K562 (cell line): ENCODE data around the gene IRS1. TPM values are rescaled to one million over a fixed set of nuclear protein-coding genes. Genes with fewer than 3 reads are reported as not detected.

Experiments used
- ATAC-seq: fragments of 200-7000 bp; cut with Tn5 transposase; 3 replicates; pipeline ENCODE4 v1.9.1; 2020; ENCODE audit warnings: moderate library complexity
- BruUV-seq: library from RNA; stranded (reverse); fragments of 400-500 nt; replicated peaks from 2 replicates; lab custom pipeline; 2021; lab: Mats Ljungman, UMichigan
- CTCF ChIA-PET: fragments of 300-600 bp; formaldehyde crosslinking; extraction: SDS; loops from one replicate; lab custom pipeline; 2021; ENCODE audit warnings: low intra/inter-chr PET ratio; lab: Yijun Ruan, JAX
- POLR2A ChIA-PET: fragments of 300-600, 350-650 bp; sonication (Branson Sonifier 250); formaldehyde crosslinking; extraction: SDS; loops from one replicate; lab custom pipeline; 2021; ENCODE audit warnings: antibody characterized with exemption, inconsistent platforms; lab: Yijun Ruan, JAX
- DNase-seq, 4 experiments: peaks; one replicate each; pipeline versions ENCODE4 v3.0.0 to v3.0.0-alpha.2; 2011 to 2018; ENCODE audit warnings: low spot score in 3 of 4, mixed read lengths in 3 of 4; ENCODE audit errors: extremely low read depth in 1 of 4
- FAIRE-seq: peaks from 2 replicates; lab custom pipeline; 2011; peaks lifted over from hg19 to GRCh38; lab: Jason Lieb, UNC
- H2AFZ ChIP-seq: 2 replicates; pipeline ENCODE4 v1.6.0; 2011; ENCODE audit warnings: low read depth, low read length, control low read depth, inconsistent platforms
- H3K27ac ChIP-seq: fragments of 200-600 bp; 3 replicates; pipeline ENCODE4 v1.8.0; 2011; ENCODE audit warnings: low read depth, mild to moderate bottlenecking, control low read depth, inconsistent platforms, low read length, moderate library complexity, mixed read lengths; ENCODE audit errors: extremely low read depth
- H3K27me3 ChIP-seq, 2 experiments: fragments of 300-600 bp in 1 of 2; 2 replicates in 1 of 2; 3 replicates in 1 of 2; pipeline versions ENCODE4 v1.6.0 to v1.8.0; 2011; ENCODE audit warnings: inconsistent platforms in 2 of 2, low read length in 2 of 2, mild to moderate bottlenecking in 1 of 2, mixed read lengths in 1 of 2, moderate library complexity in 1 of 2; ENCODE audit not compliant: control insufficient read depth in 2 of 2, insufficient read depth in 2 of 2
- H3K36me3 ChIP-seq: fragments of 300-600 bp; 3 replicates; pipeline ENCODE4 v1.8.0; 2011; ENCODE audit warnings: mild to moderate bottlenecking, low read length, inconsistent platforms; ENCODE audit not compliant: control insufficient read depth, insufficient read depth
- H3K4me1 ChIP-seq, 2 experiments: fragments of 200-600 bp in 1 of 2; replicated peaks in 1 of 2; 2 replicates in 1 of 2; 3 replicates in 1 of 2; pipeline versions ENCODE4 v1.5.1 to v1.8.0; 2011; ENCODE audit warnings: inconsistent platforms in 2 of 2, low read length in 2 of 2, mild to moderate bottlenecking in 1 of 2, mixed read lengths in 1 of 2, moderate library complexity in 1 of 2; ENCODE audit not compliant: control insufficient read depth in 2 of 2, insufficient read depth in 2 of 2
- H3K4me2 ChIP-seq: 2 replicates; pipeline ENCODE4 v1.6.1; 2011; ENCODE audit warnings: low read length, control low read depth, inconsistent platforms, mixed read lengths; ENCODE audit not compliant: insufficient read depth
- H3K4me3 ChIP-seq: fragments of 200-600 bp; sonication (generic), shearing (Covaris generic); 2 replicates; pipeline ENCODE4 v1.5.1; 2016; ENCODE audit warnings: control low read depth, inconsistent platforms
- H3K79me2 ChIP-seq: fragments of 200-600 bp; 3 replicates; pipeline ENCODE4 v1.8.0; 2011; ENCODE audit warnings: low read length, inconsistent platforms; ENCODE audit not compliant: control insufficient read depth, insufficient read depth
- H3K9ac ChIP-seq, 2 experiments: 2 replicates each; pipeline versions ENCODE4 v1.6.0 to v1.6.1; 2011; ENCODE audit warnings: low read depth in 2 of 2, low read length in 2 of 2, control low read depth in 1 of 2, inconsistent platforms in 1 of 2, mild to moderate bottlenecking in 1 of 2, mixed read lengths in 1 of 2; ENCODE audit not compliant: insufficient read depth in 1 of 2
- H3K9me1 ChIP-seq: one replicate; pipeline ENCODE4 v1.6.0; 2011; ENCODE audit warnings: inconsistent platforms, mild to moderate bottlenecking, low read length, moderate library complexity; ENCODE audit not compliant: control insufficient read depth, insufficient read depth
- H3K9me3 ChIP-seq: replicated peaks from 2 replicates; pipeline ENCODE4 v1.5.1; 2011; ENCODE audit warnings: low read depth, low read length, inconsistent platforms; ENCODE audit not compliant: control insufficient read depth, insufficient read depth
- H4K20me1 ChIP-seq: replicated peaks from 2 replicates; pipeline ENCODE4 v1.6.1; 2011; ENCODE audit warnings: low read length, inconsistent platforms, mixed read lengths; ENCODE audit not compliant: control insufficient read depth, insufficient read depth
- BCL6 ChIP-seq: fragments of 250-450 bp; sonication (Bioruptor Pico); IDR thresholded peaks from 2 replicates; pipeline ENCODE4 v1.4.0; 2020
- CBFB ChIP-seq: sonication (generic); formaldehyde crosslinking; IDR thresholded peaks from 2 replicates; pipeline ENCODE4 v1.4.0; 2020; ENCODE audit warnings: mild to moderate bottlenecking, missing genetic modification reagents
- HNRNPUL1 ChIP-seq: fragments of 200-400 bp; formaldehyde crosslinking; IDR thresholded peaks from 2 replicates; pipeline ENCODE4 v1.6.1; 2017; ENCODE audit warnings: low read length
- NEUROD1 ChIP-seq: fragments of 150-350 bp; IDR thresholded peaks from 2 replicates; pipeline ENCODE4 v1.6.1; 2014; ENCODE audit warnings: borderline replicate concordance, low read length, low read depth; ENCODE audit not compliant: partially characterized antibody
- SMARCE1 ChIP-seq: fragments of 450-650 bp; IDR thresholded peaks from 2 replicates; pipeline ENCODE4 v1.7.1; 2016; ENCODE audit warnings: mild to moderate bottlenecking
- TGIF2 ChIP-seq: sonication (generic); formaldehyde crosslinking; IDR thresholded peaks from 2 replicates; pipeline ENCODE4 v1.8.1; 2022; ENCODE audit warnings: mild to moderate bottlenecking, missing genetic modification reagents, moderate library complexity
- WGBS: fragments of 100-300 bp; shearing (Covaris generic); methylation state at CpG from one replicate; pipeline ENCODE4 v1.1.6; 2016; ENCODE audit warnings: low coverage, mixed read lengths; ENCODE audit not compliant: insufficient coverage; ENCODE audit errors: missing lambda C conversion rate; 5-methylcytosine and 5-hydroxymethylcytosine counted together
- in situ Hi-C: fragments of 300-500 bp; cut with MboI; formaldehyde crosslinking; loops from 4 replicates; pipeline ENCODE4 v1.15.0; 2018; ENCODE audit warnings: inconsistent platforms, mixed read lengths
- intact Hi-C: fragments of 100-400 bp; cut with micrococcal nuclease; formaldehyde crosslinking; loops from 2 replicates; pipeline ENCODE4 v1.14.2; 2022
- polyA plus RNA-seq, 8 experiments: library from polyadenylated mRNA; depleted of rRNA in 4 of 8; stranded (reverse) in 5 of 8; unstranded in 3 of 8; fragments of >200 nt; fragmentation: Nextera tagmentation in 2 of 8; fragmentation: Illumina TruSeq in 1 of 8; extraction: Ambion mirVana in 2 of 8; extraction: Trizol in 1 of 8; gene quantifications; 2 replicates each; pipeline versions ENCODE4 v1.2.1 to v1.2.3, GENCODE V29; 2011 to 2014; ENCODE audit warnings: inconsistent platforms in 1 of 8, missing spikeins in 1 of 8
- total RNA-seq, 7 experiments: library from RNA; depleted of rRNA in 6 of 7; stranded (reverse); fragments of >200 nt in 6 of 7; fragmentation: Illumina TruSeq in 2 of 7; extraction: Trizol in 2 of 7; gene quantifications; 2 replicates each; pipeline versions ENCODE4 v1.2.1 to v1.2.3, GENCODE V29; 2011 to 2021; ENCODE audit warnings: low replicate concordance in 1 of 7
- TF ChIP-seq, protein P1 (sequence below): sonication (generic); formaldehyde crosslinking; IDR thresholded peaks from 2 replicates; pipeline ENCODE4 v1.8.1; 2023; ENCODE audit warnings: mild to moderate bottlenecking, missing genetic modification reagents, moderate library complexity

IRS1 gene
- total and polyA plus RNA-seq, 9 of the 15 experiments (the other 6 are each of a cell fraction or from before 2014, with no cell fraction given), result under 0.01 to 0.31 (median 0.08) TPM; not detected in 1

DNA sequence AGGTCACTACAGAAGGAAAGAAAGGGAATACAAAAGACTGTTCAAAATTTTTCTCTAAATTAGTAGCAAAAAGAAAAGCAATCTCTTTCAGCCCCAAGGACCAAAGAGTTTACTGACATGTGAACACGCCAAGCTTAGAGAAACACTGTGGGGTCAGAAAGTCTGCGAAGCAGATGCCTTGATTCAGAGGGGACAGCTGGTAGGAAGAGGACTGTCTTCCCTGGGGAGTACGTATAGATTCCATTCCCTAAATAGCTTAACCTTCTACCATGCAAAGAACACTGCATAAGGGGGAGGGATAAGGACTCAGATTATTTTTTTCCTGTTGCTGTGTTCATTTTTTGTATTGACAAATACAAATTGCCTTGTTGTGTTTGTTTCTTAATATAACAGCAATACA, 96.1 kb downstream of the IRS1 start (continued):
- no peak for TF ChIP-seq HNRNPUL1
- TF ChIP-seq, all 486 proteins: peak for 0

- H3K4me2 ChIP-seq, result no peak overlapping the region
- H3K36me3 ChIP-seq, result no peaks in the 10 kb centered on the region
- DNase-seq (no peak), ATAC-seq (no peak), FAIRE-seq (no peak)
- no peak overlapping the region for H3K4me3 ChIP-seq
- intact Hi-C loops (no loop called here), in situ Hi-C loops (no loop called here)
- H3K9me3 ChIP-seq, result no peaks in the 10 kb centered on the region
- no peak overlapping the region for H3K9ac ChIP-seq
- no peak for TF ChIP-seq NEUROD1
- no peak for TF ChIP-seq CBFB (CRISPR knock-in tag)
- no peak for TF ChIP-seq TGIF2 (CRISPR knock-in tag)
- TF ChIP-seq BCL6 (CRISPR knock-in tag), result no peak
- TF ChIP-seq, protein P1, sequence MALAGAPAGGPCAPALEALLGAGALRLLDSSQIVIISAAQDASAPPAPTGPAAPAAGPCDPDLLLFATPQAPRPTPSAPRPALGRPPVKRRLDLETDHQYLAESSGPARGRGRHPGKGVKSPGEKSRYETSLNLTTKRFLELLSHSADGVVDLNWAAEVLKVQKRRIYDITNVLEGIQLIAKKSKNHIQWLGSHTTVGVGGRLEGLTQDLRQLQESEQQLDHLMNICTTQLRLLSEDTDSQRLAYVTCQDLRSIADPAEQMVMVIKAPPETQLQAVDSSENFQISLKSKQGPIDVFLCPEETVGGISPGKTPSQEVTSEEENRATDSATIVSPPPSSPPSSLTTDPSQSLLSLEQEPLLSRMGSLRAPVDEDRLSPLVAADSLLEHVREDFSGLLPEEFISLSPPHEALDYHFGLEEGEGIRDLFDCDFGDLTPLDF (CRISPR knock-in tag), result no peak
- no peak for TF ChIP-seq SMARCE1
- POLR2A ChIA-PET, result no interaction called here
- no peaks in the 10 kb centered on the region for H3K4me1 ChIP-seq
- CTCF ChIA-PET, result no interaction called here
- WGBS, result 5% methylated on average over 7 of the region's 7 CpGs
- no peaks in the 10 kb centered on the region for H3K79me2 ChIP-seq
- H3K27me3 ChIP-seq, result no peaks in the 10 kb centered on the region
- H3K9me1 ChIP-seq, result no peaks in the 10 kb centered on the region
- no peak overlapping the region for H3K27ac ChIP-seq
- no TSS peak for BruUV-seq
- no peaks in the 10 kb centered on the region for H4K20me1 ChIP-seq
- no peak overlapping the region for H2AFZ ChIP-seq
Measured at GRCh38 chr2:226702376-226702775, 97.2 kb downstream of the IRS1 start.
